HG03064 (cell line): ENCODE measurements around the gene QDPR.

Experiments used
- ATAC-seq: cut with Tn5 transposase; IDR thresholded peaks from one replicate; pipeline ENCODE4 v1.9.1; 2021; ENCODE audit warnings: low read depth; ENCODE audit not compliant: unreplicated experiment

The QDPR gene

GRCh38 chr4:17531538-17532285, 19.8 kb upstream of the QDPR start:
- ATAC-seq = no peak

- no peak for ATAC-seq
These were observed 16.8 kb upstream of the QDPR start for GRCh38 chr4:17528551-17529165.

- ATAC-seq = no peak
These were observed 15.0 kb upstream of the QDPR start for GRCh38 chr4:17526695-17527477.

GRCh38 chr4:17523662-17524061, 11.8 kb upstream of the QDPR start:
- ATAC-seq = no peak

- ATAC-seq = no peak
These were observed 9.7 kb upstream of the QDPR start for GRCh38 chr4:17521595-17521994.

- no peak for ATAC-seq
These were observed 5.8 kb upstream of the QDPR start for GRCh38 chr4:17517664-17518063.

- ATAC-seq = no peak
These were observed 5.1 kb upstream of the QDPR start for GRCh38 chr4:17516980-17517379.

- ATAC-seq = no peak
These were observed 3.8 kb upstream of the QDPR start for GRCh38 chr4:17515445-17516407.

- ATAC-seq = no peak
These were observed 3.0 kb upstream of the QDPR start, which contains the start of gene CLRN2 for GRCh38 chr4:17514865-17515264. CLRN2 (plus strand) TSS chr4:17515165; CDS start chr4:17515267, 102 bp downstream.

- no peak for ATAC-seq
These were observed 1.2 kb upstream of the QDPR start for GRCh38 chr4:17512973-17513665.

- ATAC-seq = peak; percentile 54
These were observed 361 bp downstream of the QDPR start for GRCh38 chr4:17511509-17511949.

GRCh38 chr4:17511051-17511450, 839 bp downstream of the QDPR start:
- no peak for ATAC-seq

- no peak for ATAC-seq
These were observed 1.3 kb downstream of the QDPR start for GRCh38 chr4:17510582-17510981.

- ATAC-seq = no peak
These were observed 7.8 kb downstream of the QDPR start for GRCh38 chr4:17504081-17504480.

GRCh38 chr4:17502756-17503155, 9.1 kb downstream of the QDPR start:
- no peak for ATAC-seq

- no peak for ATAC-seq
These were observed 11.3 kb downstream of the QDPR start for GRCh38 chr4:17500574-17500973.

- no peak for ATAC-seq
These were observed 13.9 kb downstream of the QDPR start for GRCh38 chr4:17497890-17498523.

GRCh38 chr4:17494258-17495190, 17.4 kb downstream of the QDPR start:
- ATAC-seq = no peak
